Fibroblast of skin of back (primary cell): ENCODE results near the gene KLHL22.
A peak's percentile ranks its signal among the peaks of the same experiment; 100 is the strongest.
"Not testable (repeated sequence)": the region's sequence is repeated elsewhere in the genome, so short reads cannot be mapped to it uniquely, and the experiment has no call there.

Source experiments
- DNase-seq: peaks from one replicate; pipeline ENCODE4 v3.0.0-alpha.2; 2013

Gene KLHL22

GRCh38 chr22:20499769-20500168 lies 4.2 kb upstream of the KLHL22 start:
- DNase-seq, result no peak

- no peak for DNase-seq
Observed at GRCh38 chr22:20498913-20499312, 3.3 kb upstream of the KLHL22 start.

- no peak for DNase-seq
Observed at GRCh38 chr22:20497426-20497825, 1.8 kb upstream of the KLHL22 start.

GRCh38 chr22:20495861-20496681 lies 476 bp upstream of the KLHL22 start:
- peak; percentile 91 for DNase-seq

- DNase-seq, result no peak
Observed at GRCh38 chr22:20491346-20491745, 4.2 kb downstream of the KLHL22 start.

GRCh38 chr22:20490941-20491307 lies 4.7 kb downstream of the KLHL22 start:
- no peak for DNase-seq

- DNase-seq, result no peak
Observed at GRCh38 chr22:20490183-20490940, 5.2 kb downstream of the KLHL22 start.

- no peak for DNase-seq
Observed at GRCh38 chr22:20488946-20489345, 6.6 kb downstream of the KLHL22 start.

- DNase-seq, result no peak
Observed at GRCh38 chr22:20487715-20488114, 7.9 kb downstream of the KLHL22 start.

- DNase-seq, result no peak
Observed at GRCh38 chr22:20486229-20486628, 9.4 kb downstream of the KLHL22 start.

- no peak for DNase-seq
Observed at GRCh38 chr22:20484948-20485683, 10.5 kb downstream of the KLHL22 start.

- DNase-seq, result no peak
Observed at GRCh38 chr22:20483771-20484170, 11.8 kb downstream of the KLHL22 start.

GRCh38 chr22:20483143-20483506 lies 12.5 kb downstream of the KLHL22 start:
- DNase-seq, result not testable (repeated sequence)

- DNase-seq, result no peak
Observed at GRCh38 chr22:20479612-20480196, 15.9 kb downstream of the KLHL22 start.

- not testable (repeated sequence) for DNase-seq
Observed at GRCh38 chr22:20478059-20478458, 17.5 kb downstream of the KLHL22 start.

GRCh38 chr22:20475569-20475968 lies 20.0 kb downstream of the KLHL22 start:
- DNase-seq, result not testable (repeated sequence)

GRCh38 chr22:20475115-20475436 lies 20.5 kb downstream of the KLHL22 start:
- DNase-seq, result no peak

- DNase-seq, result no peak
Observed at GRCh38 chr22:20472629-20473442, 22.8 kb downstream of the KLHL22 start.

GRCh38 chr22:20471126-20471833 lies 24.3 kb downstream of the KLHL22 start:
- DNase-seq, result no peak

GRCh38 chr22:20470525-20470924 lies 25.1 kb downstream of the KLHL22 start:
- DNase-seq, result not testable (repeated sequence)

GRCh38 chr22:20469110-20469868 lies 26.3 kb downstream of the KLHL22 start:
- DNase-seq, result no peak
